ENCODE results near the gene MYOZ3.

MYOZ3 gene

GRCh38 chr5:150639377-150639692 lies 21.7 kb upstream of the MYOZ3 start:
- H4K5ac ChIP-seq (ENCODE audit: low read length): no peak overlapping the region
- H3K4me3 ChIP-seq (ENCODE audit: low read length): no peak overlapping the region
- H2AK5ac ChIP-seq (ENCODE audit: low read length): no peak overlapping the region
- no peak overlapping the region for H2BK15ac ChIP-seq (replicated peaks; ENCODE audit: low read depth)
- no peaks in the 10 kb centered on the region for H3K79me2 ChIP-seq (ENCODE audit: control insufficient read depth, insufficient read depth, low read length)
- H3K4ac ChIP-seq (ENCODE audit: low read depth, low read length): no peak overlapping the region
- H2BK5ac ChIP-seq (ENCODE audit: low read length): no peak overlapping the region
- H3K9ac ChIP-seq (ENCODE audit: low read length): no peak overlapping the region
- peaks cover 11% of the 10 kb centered on the region for H3K4me1 ChIP-seq (ENCODE audit: control insufficient read depth, low read depth, low read length)
- no peak overlapping the region for H3K27ac ChIP-seq (ENCODE audit: low read depth, low read length)
- H3K18ac ChIP-seq (ENCODE audit: low read length): peak overlapping the region; percentile 57
- no peaks in the 10 kb centered on the region for H3K27me3 ChIP-seq (ENCODE audit: insufficient read depth, low read length, poor library complexity)
- no peak overlapping the region for H3K4me2 ChIP-seq (ENCODE audit: low read length)
- H3K23ac ChIP-seq (ENCODE audit: low read length): no peak overlapping the region
- no peak overlapping the region for H4K8ac ChIP-seq (ENCODE audit: low read depth, low read length)
- no peak overlapping the region for H3K56ac ChIP-seq (ENCODE audit: low read length)
- H3K36me3 ChIP-seq (ENCODE audit: control insufficient read depth, insufficient read depth, low read length): no peaks in the 10 kb centered on the region
- no peaks in the 10 kb centered on the region for H3K79me1 ChIP-seq (ENCODE audit: low read length)
- H2BK120ac ChIP-seq (ENCODE audit: low read depth, low read length): no peak overlapping the region
- no peak for DNase-seq
- no CpG with 5 or more reads among the region's 3 CpGs for whole genome bisulfite sequencing (ENCODE audit: extremely low coverage, insufficient coverage, low lambda C conversion rate)

- no peak overlapping the region for H4K5ac ChIP-seq (ENCODE audit: low read length)
- peaks cover 14% of the 10 kb centered on the region for H3K4me1 ChIP-seq (ENCODE audit: control insufficient read depth, low read depth, low read length)
- H3K27me3 ChIP-seq (ENCODE audit: insufficient read depth, low read length, poor library complexity): no peaks in the 10 kb centered on the region
- H3K4me3 ChIP-seq (ENCODE audit: low read length): no peak overlapping the region
- H3K4ac ChIP-seq (ENCODE audit: low read depth, low read length): no peak overlapping the region
- no peak for DNase-seq
- H3K36me3 ChIP-seq (ENCODE audit: control insufficient read depth, insufficient read depth, low read length): no peaks in the 10 kb centered on the region
- no peak overlapping the region for H3K23ac ChIP-seq (ENCODE audit: low read length)
- H3K56ac ChIP-seq (ENCODE audit: low read length): no peak overlapping the region
- WGBS (ENCODE audit: extremely low coverage, insufficient coverage, low lambda C conversion rate): no CpG with 5 or more reads among the region's 5 CpGs
- no peak overlapping the region for H4K8ac ChIP-seq (ENCODE audit: low read depth, low read length)
- no peak overlapping the region for H3K9ac ChIP-seq (ENCODE audit: low read length)
- no peaks in the 10 kb centered on the region for H3K79me2 ChIP-seq (ENCODE audit: control insufficient read depth, insufficient read depth, low read length)
- H2BK15ac ChIP-seq (replicated peaks; ENCODE audit: low read depth): no peak overlapping the region
- H3K27ac ChIP-seq (ENCODE audit: low read depth, low read length): peak overlapping the region; percentile 76
- no peaks in the 10 kb centered on the region for H3K79me1 ChIP-seq (ENCODE audit: low read length)
- no peak overlapping the region for H3K18ac ChIP-seq (ENCODE audit: low read length)
- H3K4me2 ChIP-seq (ENCODE audit: low read length): no peak overlapping the region
- no peak overlapping the region for H2BK5ac ChIP-seq (ENCODE audit: low read length)
- no peak overlapping the region for H2BK120ac ChIP-seq (ENCODE audit: low read depth, low read length)
- H2AK5ac ChIP-seq (ENCODE audit: low read length): no peak overlapping the region
These were observed 21.3 kb upstream of the MYOZ3 start for GRCh38 chr5:150639751-150640150.

GRCh38 chr5:150640311-150641005 lies 20.6 kb upstream of the MYOZ3 start, which contains the start of gene SYNPO:
Gene SYNPO, plus strand, starts transcription at chr5:150640660. Its CDS starts 7,616 bp downstream, at chr5:150648276.
- Histone ChIP-seq H3K79me1 (ENCODE audit: low read length) (no peaks in the 10 kb centered on the region), H2BK15ac (replicated peaks; ENCODE audit: low read depth) (no peak within 1 kb of the TSS), H4K5ac (ENCODE audit: low read length) (no peak within 1 kb of the TSS), H3K4me1 (ENCODE audit: control insufficient read depth, low read depth, low read length) (peaks cover 21% of the 10 kb centered on the region), H2BK120ac (ENCODE audit: low read depth, low read length) (no peak within 1 kb of the TSS), H2BK5ac (ENCODE audit: low read length) (peak within 1 kb of the TSS; percentile 23), H3K4me3 (ENCODE audit: low read length) (no peak within 1 kb of the TSS), H3K36me3 (ENCODE audit: control insufficient read depth, insufficient read depth, low read length) (no peaks in the 10 kb centered on the region), H4K8ac (ENCODE audit: low read depth, low read length) (no peak within 1 kb of the TSS), H3K56ac (ENCODE audit: low read length) (peak within 1 kb of the TSS; percentile 65), H3K27ac (ENCODE audit: low read depth, low read length) (peak within 1 kb of the TSS; percentile 76), H3K4ac (ENCODE audit: low read depth, low read length) (peak within 1 kb of the TSS; percentile 5), H3K18ac (ENCODE audit: low read length) (peak within 1 kb of the TSS; percentile 7), H3K4me2 (ENCODE audit: low read length) (no peak within 1 kb of the TSS), H3K27me3 (ENCODE audit: insufficient read depth, low read length, poor library complexity) (no peaks in the 10 kb centered on the region), H3K23ac (ENCODE audit: low read length) (no peak within 1 kb of the TSS), H3K9ac (ENCODE audit: low read length) (peak within 1 kb of the TSS; percentile 49), H3K79me2 (ENCODE audit: control insufficient read depth, insufficient read depth, low read length) (no peaks in the 10 kb centered on the region), H2AK5ac (ENCODE audit: low read length) (no peak within 1 kb of the TSS)
- DNase-seq: peak; percentile 75
- WGBS (ENCODE audit: extremely low coverage, insufficient coverage, low lambda C conversion rate): no CpG with 5 or more reads among the region's 14 CpGs

- Histone ChIP-seq H3K56ac (ENCODE audit: low read length) (no peak overlapping the region), H3K36me3 (ENCODE audit: control insufficient read depth, insufficient read depth, low read length) (no peaks in the 10 kb centered on the region), H3K4me3 (ENCODE audit: low read length) (no peak overlapping the region), H2AK5ac (ENCODE audit: low read length) (no peak overlapping the region), H3K79me1 (ENCODE audit: low read length) (no peaks in the 10 kb centered on the region), H3K9ac (ENCODE audit: low read length) (no peak overlapping the region), H3K4me2 (ENCODE audit: low read length) (no peak overlapping the region), H4K5ac (ENCODE audit: low read length) (no peak overlapping the region), H3K4ac (ENCODE audit: low read depth, low read length) (peak overlapping the region; percentile 5), H2BK15ac (replicated peaks; ENCODE audit: low read depth) (no peak overlapping the region), H3K79me2 (ENCODE audit: control insufficient read depth, insufficient read depth, low read length) (no peaks in the 10 kb centered on the region), H3K27me3 (ENCODE audit: insufficient read depth, low read length, poor library complexity) (no peaks in the 10 kb centered on the region), H4K8ac (ENCODE audit: low read depth, low read length) (no peak overlapping the region), H3K23ac (ENCODE audit: low read length) (no peak overlapping the region), H2BK120ac (ENCODE audit: low read depth, low read length) (no peak overlapping the region), H3K18ac (ENCODE audit: low read length) (peak overlapping the region; percentile 7), H3K4me1 (ENCODE audit: control insufficient read depth, low read depth, low read length) (peaks cover 22% of the 10 kb centered on the region), H3K27ac (ENCODE audit: low read depth, low read length) (peak overlapping the region; percentile 76), H2BK5ac (ENCODE audit: low read length) (peak overlapping the region; percentile 23)
- no CpG with 5 or more reads among the region's 9 CpGs for WGBS (ENCODE audit: extremely low coverage, insufficient coverage, low lambda C conversion rate)
- no peak for DNase-seq
These were observed 20.0 kb upstream of the MYOZ3 start for GRCh38 chr5:150641006-150641570.

GRCh38 chr5:150641824-150642566 lies 19.1 kb upstream of the MYOZ3 start:
- Histone ChIP-seq H3K4ac (ENCODE audit: low read depth, low read length) (peak overlapping the region; percentile 25), H3K79me1 (ENCODE audit: low read length) (no peaks in the 10 kb centered on the region), H3K4me3 (ENCODE audit: low read length) (no peak overlapping the region), H4K5ac (ENCODE audit: low read length) (no peak overlapping the region), H3K4me1 (ENCODE audit: control insufficient read depth, low read depth, low read length) (peaks cover 22% of the 10 kb centered on the region), H4K8ac (ENCODE audit: low read depth, low read length) (no peak overlapping the region), H3K79me2 (ENCODE audit: control insufficient read depth, insufficient read depth, low read length) (no peaks in the 10 kb centered on the region), H3K27ac (ENCODE audit: low read depth, low read length) (no peak overlapping the region), H3K27me3 (ENCODE audit: insufficient read depth, low read length, poor library complexity) (no peaks in the 10 kb centered on the region), H2AK5ac (ENCODE audit: low read length) (no peak overlapping the region), H3K4me2 (ENCODE audit: low read length) (no peak overlapping the region), H2BK120ac (ENCODE audit: low read depth, low read length) (no peak overlapping the region), H3K56ac (ENCODE audit: low read length) (no peak overlapping the region), H2BK5ac (ENCODE audit: low read length) (no peak overlapping the region), H3K36me3 (ENCODE audit: control insufficient read depth, insufficient read depth, low read length) (no peaks in the 10 kb centered on the region), H3K18ac (ENCODE audit: low read length) (peak overlapping the region; percentile 25), H3K23ac (ENCODE audit: low read length) (no peak overlapping the region), H2BK15ac (replicated peaks; ENCODE audit: low read depth) (no peak overlapping the region), H3K9ac (ENCODE audit: low read length) (no peak overlapping the region)
- DNase-seq: no peak
- no CpG with 5 or more reads among the region's 5 CpGs for WGBS (ENCODE audit: extremely low coverage, insufficient coverage, low lambda C conversion rate)

Data from mesendoderm (in vitro differentiated cells).